Stomach (tissue), 9 donors: ENCODE measurements around the gene OSTF1. TPM values are rescaled to one million over a fixed set of nuclear protein-coding genes. Genes with fewer than 3 reads are reported as not detected.

Experiments used
- DNase-seq, 2 donors: peaks; one replicate each; pipeline versions ENCODE4 v3.0.0 to v3.0.0-alpha.2; 2013 to 2019
- H3K27ac ChIP-seq, 5 donors: fragments of 200-600 bp in 4 of 5; sonication (generic) in 4 of 5; one replicate each; pipeline ENCODE4 v1.5.1; 2013 to 2019; ENCODE audit warnings: mild to moderate bottlenecking in 1 of 5, moderate library complexity in 1 of 5
- H3K27me3 ChIP-seq, 3 donors: fragments of 200-600 bp; sonication (generic); one replicate each; pipeline ENCODE4 v1.5.1; 2017 to 2019; ENCODE audit warnings: mixed run types in 1 of 3
- H3K36me3 ChIP-seq, 4 donors: fragments of 200-600 bp; sonication (generic); 1 replicate in 3 of 4; 2 replicates in 1 of 4; pipeline ENCODE4 v1.5.1; 2016 to 2019
- H3K4me1 ChIP-seq, 4 donors: fragments of 200-600 bp; sonication (generic); one replicate each; pipeline ENCODE4 v1.5.1; 2016 to 2019
- H3K4me3 ChIP-seq, 4 donors: fragments of 200-600 bp; sonication (generic) in 3 of 4; one replicate each; pipeline ENCODE4 v1.5.1; 2016 to 2019; ENCODE audit warnings: mild to moderate bottlenecking in 1 of 4
- H3K9me3 ChIP-seq, 4 donors: fragments of 200-600 bp; sonication (generic); one replicate each; pipeline ENCODE4 v1.5.1; 2016 to 2019
- CTCF ChIP-seq, 7 experiments: fragments of 450-650 bp in 4 of 7; fragments of 200-600 bp in 3 of 7; sonication (generic) in 3 of 7; IDR thresholded peaks; one replicate each; pipeline ENCODE4 v1.5.1; 2016 to 2019; ENCODE audit warnings: antibody characterized with exemption in 7 of 7, control low read depth in 2 of 7, mild to moderate bottlenecking in 1 of 7
- EP300 ChIP-seq: sonication (generic); formaldehyde crosslinking; IDR thresholded peaks from one replicate; pipeline ENCODE4 v1.6.1; 2017; ENCODE audit warnings: antibody characterized with exemption
- POLR2A ChIP-seq, 4 donors: fragments of 450-650 bp; IDR thresholded peaks; one replicate each; pipeline ENCODE4 v1.6.1; 2016; ENCODE audit warnings: antibody characterized with exemption in 4 of 4, control low read depth in 2 of 4, mild to moderate bottlenecking in 1 of 4, moderate library complexity in 1 of 4
- POLR2AphosphoS5 ChIP-seq, 3 donors: sonication (generic); formaldehyde crosslinking; IDR thresholded peaks; one replicate each; pipeline ENCODE4 v1.6.1; 2016; ENCODE audit warnings: antibody characterized with exemption in 3 of 3
- WGBS, 5 donors: extraction: QIAGEN DNeasy Blood & Tissue Kit in 3 of 5; methylation state at CpG; one replicate each; pipeline versions ENCODE4 v1.1.5 to v1.1.7; 2013 to 2018; 5-methylcytosine and 5-hydroxymethylcytosine counted together
- intact Hi-C: fragments of 100-400 bp; cut with DNase I; formaldehyde crosslinking; loops from one replicate; pipeline ENCODE4 v1.15.1; 2023; ENCODE audit warnings: low total_unique reads
- polyA plus RNA-seq, 3 donors: library from polyadenylated mRNA; stranded (reverse); fragments of 200-250 nt; gene quantifications; one replicate each; pipeline ENCODE4 v1.2.3, GENCODE V29; 2013
- total RNA-seq, 5 donors: library from RNA; depleted of rRNA; stranded (reverse); fragments of >200 nt; gene quantifications; one replicate each; pipeline versions ENCODE4 v1.1.0 to v1.2.3, GENCODE V29; 2014 to 2016
- donor health status: healthy with polysubstance abuse.
- donor health status: Bipolar disorder and iron deficiency.
- donor health status: healthy.

OSTF1 gene
- total and polyA plus RNA-seq, 8 donors, result 2.2 to 79.4 (median 43.5) TPM; not detected in 1

- DNase-seq, result no peak
- Histone ChIP-seq H3K36me3 (no peaks in the 10 kb centered on the region), H3K4me1 (no peaks in the 10 kb centered on the region), H3K27ac (no peak overlapping the region), H3K9me3 (peaks cover 0 to 6% (median 0%) of the 10 kb centered on the region in 4 donors), H3K27me3 (no peaks in the 10 kb centered on the region), H3K4me3 (no peak overlapping the region)
- intact Hi-C loops, result no loop called here
- 77 to 96% (median 81%) methylated on average over 1 of the region's 1 CpG for WGBS, 5 donors
- TF ChIP-seq POLR2AphosphoS5 (IDR thresholded peaks at IDR 0.05) (no peak), POLR2A (IDR thresholded peaks at IDR 0.05) (no peak), EP300 (no peak), CTCF (IDR thresholded peaks at IDR 0.05) (no peak)
These were observed 34.4 kb upstream of the OSTF1 start for GRCh38 chr9:75053869-75054268.

- no peak overlapping the region for H3K27ac ChIP-seq
- no peak for DNase-seq
- intact Hi-C loops, result no loop called here
- H3K4me1 ChIP-seq, result no peaks in the 10 kb centered on the region
- no peak overlapping the region for H3K4me3 ChIP-seq
- H3K27me3 ChIP-seq, result no peaks in the 10 kb centered on the region
- H3K9me3 ChIP-seq, result peaks cover 0 to 6% (median 0%) of the 10 kb centered on the region in 4 donors
- TF ChIP-seq POLR2AphosphoS5 (IDR thresholded peaks at IDR 0.05) (no peak), CTCF (IDR thresholded peaks at IDR 0.05) (no peak), POLR2A (IDR thresholded peaks at IDR 0.05) (no peak), EP300 (no peak)
- 84 to 88% (median 87%) methylated on average over 5 of the region's 5 CpGs for WGBS, 5 donors
- no peaks in the 10 kb centered on the region for H3K36me3 ChIP-seq
These were observed 33.8 kb upstream of the OSTF1 start for GRCh38 chr9:75054368-75055001.

- no peak for TF ChIP-seq POLR2AphosphoS5 (IDR thresholded peaks at IDR 0.05)
- no peak for TF ChIP-seq CTCF (IDR thresholded peaks at IDR 0.05)
- no peak for TF ChIP-seq POLR2A (IDR thresholded peaks at IDR 0.05)
- TF ChIP-seq EP300, result no peak
- WGBS, 5 donors, result 92 to 95% (median 93%) methylated on average over 2 of the region's 2 CpGs
- no peak overlapping the region for H3K4me3 ChIP-seq
- peaks cover 0 to 9% (median 3%) of the 10 kb centered on the region in 4 donors for H3K4me1 ChIP-seq
- peaks cover 5 to 43% (median 34%) of the 10 kb centered on the region in 4 donors for H3K36me3 ChIP-seq
- H3K9me3 ChIP-seq, result peaks cover 0 to 1% (median 0%) of the 10 kb centered on the region in 4 donors
- intact Hi-C loops, result no loop called here
- no peaks in the 10 kb centered on the region for H3K27me3 ChIP-seq
- no peak overlapping the region for H3K27ac ChIP-seq
- DNase-seq, result no peak
These were observed 27.1 kb upstream of the OSTF1 start for GRCh38 chr9:75061169-75061568.

GRCh38 chr9:75063556-75064305 lies 24.6 kb upstream of the OSTF1 start:
- H3K4me1 ChIP-seq, result peaks cover 0 to 9% (median 3%) of the 10 kb centered on the region in 4 donors
- H3K36me3 ChIP-seq, result peaks cover 11 to 66% (median 56%) of the 10 kb centered on the region in 4 donors
- 78 to 93% (median 83%) methylated on average over 1 of the region's 1 CpG for WGBS, 5 donors
- TF ChIP-seq POLR2A (IDR thresholded peaks at IDR 0.05) (no peak), EP300 (no peak), CTCF (IDR thresholded peaks at IDR 0.05) (no peak)
- H3K4me3 ChIP-seq, result no peak overlapping the region
- intact Hi-C loops, result no loop called here
- H3K27ac ChIP-seq, result peak overlapping the region in 1 of 5 donors; percentile 23
- DNase-seq, result no peak
- H3K9me3 ChIP-seq, result no peaks in the 10 kb centered on the region
- H3K27me3 ChIP-seq, result no peaks in the 10 kb centered on the region
